Frontal cortex (tissue), 4 donors: Measurements from ENCODE around the gene OR6J1. TPM values are rescaled to one million over a fixed set of nuclear protein-coding genes. Genes with fewer than 3 reads are reported as not detected.
"Not testable (repeated sequence)": the region's sequence is repeated elsewhere in the genome, so short reads cannot be mapped to it uniquely, and the experiment has no call there.

ENCODE experiments used
- DNase-seq, 2 donors: peaks; one replicate each; pipeline ENCODE4 v3.0.0; 2012; ENCODE audit warnings: low spot score in 2 of 2
- FAIRE-seq: peaks from 2 replicates; lab custom pipeline; 2012; peaks lifted over from hg19 to GRCh38; lab: Jason Lieb, UNC
- total RNA-seq: library from RNA; depleted of rRNA; stranded (reverse); fragments of >200 nt; gene quantifications from one replicate; pipeline ENCODE4 v1.2.3, GENCODE V29; 2014
- donor health status: control.
- donor health status: control.
- donor health status: control.

Gene OR6J1
- total RNA-seq, 1 donor from 2014 or later: not detected

DNA sequence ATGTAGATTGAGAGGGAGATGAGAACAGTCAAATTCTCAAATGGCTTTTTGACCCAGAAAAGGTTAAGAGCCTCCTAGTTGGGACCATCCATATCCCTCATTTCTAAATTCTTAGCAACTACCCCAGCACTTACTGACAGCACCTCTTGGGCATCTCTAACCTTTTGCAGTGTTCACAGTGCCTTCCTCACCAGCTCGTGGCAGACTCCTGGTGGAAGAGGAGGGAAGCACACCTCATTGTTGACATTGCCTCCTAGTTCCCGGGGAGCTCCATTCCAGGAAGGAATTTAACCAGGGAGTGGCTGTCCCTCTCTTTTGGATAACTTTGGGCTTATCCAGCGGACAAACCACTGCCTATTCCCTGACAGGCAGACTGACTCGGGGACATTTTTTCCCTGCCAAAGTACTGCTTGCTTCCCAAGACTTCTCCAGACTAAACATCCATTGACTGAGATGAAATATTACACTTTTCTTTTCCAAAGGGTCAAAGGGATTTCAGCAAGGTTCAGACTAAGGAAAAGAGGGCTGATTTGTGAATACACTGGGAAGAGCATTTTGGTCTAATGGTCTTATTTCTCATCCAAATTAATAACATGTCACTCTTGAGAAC is 9.0 kb upstream of the OR6J1 start:
- FAIRE-seq: no peak
- DNase-seq: peak in 1 of 2 donors; percentile 30

DNA sequence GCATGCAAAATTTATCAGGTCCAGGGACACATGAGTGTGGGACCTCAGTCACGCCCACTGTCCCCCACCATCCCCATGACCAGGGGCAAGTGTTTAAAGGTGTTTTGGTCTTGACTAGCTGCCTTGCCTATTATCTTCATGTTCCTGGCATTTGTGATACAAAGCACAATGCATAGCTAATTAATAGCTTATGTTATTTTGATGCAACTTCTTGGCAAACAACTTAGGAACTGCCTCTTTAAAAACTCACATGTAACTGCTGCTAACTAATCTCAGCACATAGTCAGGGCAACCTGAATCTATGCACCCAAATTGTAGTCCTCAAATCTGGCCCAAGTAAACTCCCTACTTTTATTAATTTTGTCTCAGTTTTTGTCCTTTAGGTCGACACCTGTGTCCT is 7.4 kb upstream of the OR6J1 start:
- no peak for DNase-seq
- FAIRE-seq: no peak

DNA sequence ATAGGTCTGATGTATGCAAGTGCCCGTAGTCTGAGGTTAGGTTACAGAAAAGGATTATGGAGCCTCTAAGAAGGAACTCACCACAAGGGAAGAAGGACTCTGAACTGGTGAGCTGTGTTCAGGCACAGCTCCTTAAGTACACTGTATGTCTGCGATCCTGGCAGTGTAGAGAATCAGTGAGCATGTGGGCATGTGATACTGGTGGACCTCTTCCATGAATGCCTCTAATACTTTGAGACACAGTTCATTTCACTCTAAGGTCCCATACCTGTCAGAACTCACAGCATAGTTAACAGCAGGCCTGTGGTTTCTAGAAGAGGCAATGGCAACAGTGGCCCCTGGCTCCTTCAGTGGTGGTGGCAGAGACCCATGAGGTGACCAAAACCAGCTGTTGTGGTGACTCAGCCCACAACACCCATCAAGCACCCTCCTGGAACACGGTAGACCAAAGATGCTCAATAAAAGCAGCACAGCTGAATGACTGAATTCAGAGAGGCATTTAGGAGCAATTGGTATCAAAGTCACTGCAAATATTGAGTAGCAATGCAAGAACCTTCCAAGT is 6.9 kb upstream of the OR6J1 start:
- no peak for DNase-seq
- no peak for FAIRE-seq

DNA sequence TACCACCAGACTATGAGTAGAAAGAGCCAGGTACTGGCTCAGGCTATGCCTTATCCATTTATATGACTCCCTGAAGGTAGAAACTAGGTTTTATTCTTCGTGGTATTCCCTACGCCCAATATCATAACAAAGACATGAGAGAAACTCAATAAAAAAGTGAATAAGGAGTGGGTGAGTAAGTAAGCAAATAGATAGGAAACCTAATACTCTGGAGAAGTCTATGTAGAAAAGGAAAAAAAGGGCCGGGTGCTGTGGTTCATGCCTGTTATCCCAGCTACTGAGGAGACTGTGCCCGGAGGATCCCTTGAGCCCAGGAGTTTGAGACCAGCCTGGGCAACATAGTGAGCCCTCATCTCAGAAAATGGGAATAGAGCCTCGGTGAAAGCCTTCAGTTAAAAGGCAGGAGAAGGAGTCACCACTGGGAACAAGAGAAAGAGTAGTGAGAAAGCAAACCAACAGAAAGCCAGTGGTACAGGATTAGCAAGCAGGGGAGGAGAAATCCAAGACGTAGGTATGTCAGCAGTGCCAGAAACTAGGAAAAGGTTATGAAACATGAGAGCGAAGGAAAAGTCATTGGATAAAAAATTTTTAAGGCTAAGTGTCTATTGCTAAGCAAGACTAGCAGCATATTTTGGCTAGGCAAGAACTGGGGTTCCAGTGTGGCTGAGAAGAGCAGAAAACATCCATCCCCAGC is 6.0 kb upstream of the OR6J1 start:
- DNase-seq: no peak
- FAIRE-seq: no peak

DNA sequence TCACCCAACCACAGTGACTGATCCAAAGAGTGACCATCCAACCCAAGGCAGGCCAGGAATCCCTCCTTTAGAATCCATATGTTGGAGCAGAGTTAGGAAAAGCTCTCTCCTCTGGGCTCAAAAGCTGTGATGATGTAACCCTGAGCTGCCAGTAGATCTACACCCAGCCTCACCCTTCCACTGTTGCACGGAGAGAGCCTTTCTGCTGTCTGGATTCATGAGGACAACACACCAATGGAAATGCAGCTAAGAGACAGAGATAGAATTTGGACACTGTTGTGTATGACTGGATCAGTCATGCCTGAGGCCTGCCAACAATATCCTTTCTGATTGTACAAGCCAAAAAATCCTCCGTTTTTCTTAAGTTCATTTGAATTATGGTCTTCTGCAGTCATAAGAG is 4.4 kb upstream of the OR6J1 start:
- DNase-seq (no peak), FAIRE-seq (no peak)

DNA sequence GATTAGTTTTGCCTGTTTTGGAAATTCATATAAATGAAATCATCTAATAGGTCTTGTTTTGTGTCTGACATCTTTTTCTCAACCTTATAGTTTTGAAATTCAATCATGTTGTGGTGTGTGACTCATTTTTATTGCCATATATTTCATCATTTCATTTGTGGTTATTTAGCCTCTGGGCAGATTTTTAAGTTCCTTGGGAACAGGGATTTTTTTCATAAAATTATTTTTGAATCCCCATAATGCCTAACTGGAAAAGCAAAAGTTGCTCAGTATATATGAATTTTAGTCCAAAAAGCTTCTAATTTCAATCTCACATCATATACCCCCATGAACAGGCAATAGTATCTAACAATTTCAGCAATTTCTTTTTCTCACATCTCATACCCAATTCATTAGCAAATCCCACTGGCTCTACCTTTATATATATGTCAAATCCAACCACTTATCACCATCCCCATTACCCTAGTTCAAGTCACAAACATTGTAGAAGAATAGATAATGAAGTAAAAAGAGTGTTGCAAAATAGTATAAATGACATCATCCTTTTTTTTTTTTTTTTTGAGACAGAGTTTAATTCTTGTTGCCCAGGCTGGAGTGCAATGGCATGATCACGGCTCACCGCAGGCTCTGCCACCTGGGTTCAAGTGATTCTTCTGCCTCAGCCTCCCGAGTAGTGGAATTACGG is 2.6 kb upstream of the OR6J1 start:
- no peak for FAIRE-seq
- no peak for DNase-seq

DNA sequence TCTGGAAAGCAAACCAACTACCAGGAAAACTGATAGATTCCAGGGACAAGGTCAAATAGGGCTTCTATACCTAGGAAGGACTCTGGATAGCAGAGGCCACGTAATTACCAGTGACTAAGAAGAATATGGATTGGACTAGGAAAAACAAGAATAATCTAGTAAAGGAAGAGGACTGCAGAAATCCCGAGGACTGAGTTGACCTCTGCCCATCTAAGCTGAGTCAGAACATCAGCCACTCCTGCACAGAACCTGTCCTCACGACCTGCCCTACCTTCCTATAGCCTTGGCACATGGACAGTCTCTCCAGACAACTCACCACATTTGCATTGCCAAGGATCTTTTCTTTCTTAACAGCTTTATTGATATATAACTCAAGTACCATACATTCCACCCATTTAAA is 2.3 kb downstream of the OR6J1 start:
- FAIRE-seq: no peak
- DNase-seq: no peak

- DNase-seq (no peak), FAIRE-seq (no peak)
Measured at GRCh38 chr14:22640192-22640591, 4.0 kb downstream of the OR6J1 start.

GRCh38 chr14:22635980-22636379 is 8.2 kb downstream of the OR6J1 start:
- FAIRE-seq, DNase-seq: not testable (repeated sequence)

GRCh38 chr14:22634233-22634900 is 9.8 kb downstream of the OR6J1 start:
- DNase-seq (no peak), FAIRE-seq (no peak)

GRCh38 chr14:22630486-22630885 is 13.7 kb downstream of the OR6J1 start:
- DNase-seq (no peak), FAIRE-seq (no peak)

- FAIRE-seq: no peak
Measured at GRCh38 chr14:22630066-22630465, 14.1 kb downstream of the OR6J1 start.

GRCh38 chr14:22629361-22629760 is 14.8 kb downstream of the OR6J1 start:
- no peak for DNase-seq
- no peak for FAIRE-seq

More at GRCh38 chr14:22630066-22630465, 14.1 kb downstream of the OR6J1 start:
- DNase-seq: no peak

- FAIRE-seq (no peak), DNase-seq (no peak)
Measured at GRCh38 chr14:22627506-22628263, 16.5 kb downstream of the OR6J1 start.

GRCh38 chr14:22626590-22626989 is 17.6 kb downstream of the OR6J1 start:
- DNase-seq: no peak
- no peak for FAIRE-seq

DNA sequence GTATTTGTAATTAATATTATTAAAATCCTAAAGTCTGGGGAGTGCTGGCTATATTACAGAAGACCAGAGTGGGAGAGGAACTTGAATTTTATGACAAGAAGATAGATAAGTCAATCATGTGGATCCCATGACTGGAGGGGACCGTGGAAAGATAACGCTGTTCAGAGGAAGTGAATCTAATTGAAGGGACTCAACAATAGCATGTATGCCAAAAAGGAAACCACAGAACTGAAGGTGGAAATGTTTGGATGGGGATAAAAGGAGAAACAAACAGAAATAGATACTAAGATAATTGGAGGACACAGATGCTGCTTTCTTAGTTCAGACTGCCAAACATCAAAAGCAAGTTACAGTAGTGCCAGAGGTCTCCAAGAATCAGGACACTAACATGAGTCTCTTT is 21.1 kb downstream of the OR6J1 start:
- DNase-seq (no peak), FAIRE-seq (no peak)

DNA sequence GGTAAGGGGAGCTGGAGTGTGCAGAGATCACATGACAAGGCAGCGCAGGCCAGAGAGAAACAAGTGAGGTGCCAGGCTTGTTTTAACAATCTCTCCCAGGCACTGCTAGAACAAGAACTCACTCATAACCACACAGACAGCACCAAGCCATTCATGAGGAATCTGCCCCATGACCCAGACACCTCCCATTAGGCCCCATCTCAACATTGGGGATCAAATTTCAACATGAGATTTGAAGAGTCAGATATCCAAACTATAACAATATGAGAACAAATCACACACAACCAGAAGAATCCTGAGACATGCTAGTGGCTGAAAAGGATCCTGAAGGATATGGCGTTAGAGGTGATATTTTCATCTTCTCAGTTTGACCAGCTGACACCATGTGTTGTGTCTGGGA is 21.9 kb downstream of the OR6J1 start:
- DNase-seq: no peak

DNA sequence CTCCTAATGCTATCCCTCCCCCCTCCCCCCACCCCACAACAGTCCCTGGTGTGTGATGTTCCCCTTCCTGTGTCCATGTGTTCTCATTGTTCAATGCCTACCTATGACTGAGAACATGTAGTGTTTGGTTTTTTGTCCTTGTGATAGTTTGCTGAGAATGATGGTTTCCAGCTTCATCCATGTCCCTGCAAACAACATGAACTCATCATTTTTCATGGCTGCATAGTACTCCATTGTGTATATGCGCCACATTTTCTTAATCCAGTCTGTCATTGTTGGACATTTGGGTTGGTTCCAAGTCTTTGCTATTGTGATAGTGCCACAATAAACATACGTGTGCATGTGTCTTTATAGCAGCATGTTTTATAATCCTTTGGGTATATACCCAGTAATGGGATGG is 28.4 kb downstream of the OR6J1 start:
- FAIRE-seq: not testable (repeated sequence)

More for the DNA sequence above, 21.9 kb downstream of the OR6J1 start:
- FAIRE-seq: no peak

GRCh38 chr14:22614240-22614799 is 29.8 kb downstream of the OR6J1 start:
- no peak for FAIRE-seq
- DNase-seq: no peak

More for the DNA sequence above, 28.4 kb downstream of the OR6J1 start:
- not testable (repeated sequence) for DNase-seq
